LoVo (cell line): ENCODE data around the gene MRPL55.
"Not testable (repeated sequence)": the region's sequence is repeated elsewhere in the genome, so short reads cannot be mapped to it uniquely, and the experiment has no call there.

Experiments used
- DNase-seq: peaks from one replicate; pipeline ENCODE4 v3.0.0-alpha.2; 2016; ENCODE audit warnings: low spot score

The MRPL55 gene

GRCh38 chr1:228120857-228121489, 11.9 kb upstream of the MRPL55 start:
- DNase-seq, result peak; percentile 53

GRCh38 chr1:228120351-228120750, 11.3 kb upstream of the MRPL55 start:
- no peak for DNase-seq

DNA sequence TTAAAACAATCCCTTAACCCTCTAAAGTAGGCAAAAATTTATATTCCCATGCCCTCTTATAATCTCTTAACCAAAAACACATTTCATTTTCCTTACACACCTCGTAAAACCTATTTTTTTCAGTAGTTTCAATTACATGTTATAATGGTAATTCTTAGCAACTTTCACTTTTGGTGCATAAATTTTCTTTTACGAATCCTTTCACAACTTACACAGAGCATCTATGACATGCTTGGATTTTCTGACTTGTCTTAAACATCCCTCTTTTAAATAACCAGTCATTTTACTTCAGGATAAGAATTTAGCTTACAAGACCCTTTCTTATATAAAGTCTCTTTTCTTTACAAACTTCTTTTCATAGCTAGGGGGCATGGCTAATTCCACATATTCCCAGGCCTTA, 8.9 kb upstream of the MRPL55 start:
- DNase-seq, result no peak

DNA sequence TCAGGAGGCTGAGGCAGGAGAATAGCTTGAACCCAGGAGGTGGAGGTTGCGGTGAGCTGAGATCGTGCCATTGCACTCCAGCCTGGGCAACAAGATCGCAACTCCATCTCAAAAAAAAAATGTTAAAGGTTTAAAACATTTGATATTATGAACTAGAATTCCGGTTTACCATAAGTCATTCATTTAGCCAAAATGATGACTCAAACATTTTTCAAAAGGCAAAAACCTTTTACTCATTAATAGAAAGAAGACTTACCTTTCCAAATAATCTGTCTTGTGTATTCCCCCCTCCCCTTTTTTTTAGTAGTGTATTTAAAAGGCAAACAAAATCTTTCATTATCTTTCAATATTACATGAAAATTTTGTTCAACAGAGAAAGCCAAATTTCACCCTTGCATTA, 8.2 kb upstream of the MRPL55 start:
- no peak for DNase-seq

DNA sequence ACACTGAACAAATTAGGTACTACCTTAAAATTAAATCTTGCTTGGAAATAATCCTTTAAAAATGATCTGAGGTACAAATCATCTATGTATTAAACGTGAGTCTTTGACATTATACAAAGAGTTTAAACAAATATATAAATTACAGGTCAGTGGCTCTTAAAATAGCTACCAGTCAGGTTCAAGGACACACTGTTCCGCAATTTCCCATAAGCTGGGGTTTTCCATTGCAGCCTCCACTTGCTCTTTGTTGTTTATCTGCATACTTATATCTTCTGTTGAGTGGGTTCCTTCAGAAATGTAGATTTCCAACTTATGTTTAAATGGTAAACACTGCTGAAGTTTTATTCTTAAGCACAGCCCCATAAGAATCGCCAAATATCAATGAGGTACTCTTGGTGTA, 5.7 kb upstream of the MRPL55 start:
- DNase-seq, result no peak

GRCh38 chr1:228112617-228113016, 3.5 kb upstream of the MRPL55 start:
- DNase-seq, result no peak

DNA sequence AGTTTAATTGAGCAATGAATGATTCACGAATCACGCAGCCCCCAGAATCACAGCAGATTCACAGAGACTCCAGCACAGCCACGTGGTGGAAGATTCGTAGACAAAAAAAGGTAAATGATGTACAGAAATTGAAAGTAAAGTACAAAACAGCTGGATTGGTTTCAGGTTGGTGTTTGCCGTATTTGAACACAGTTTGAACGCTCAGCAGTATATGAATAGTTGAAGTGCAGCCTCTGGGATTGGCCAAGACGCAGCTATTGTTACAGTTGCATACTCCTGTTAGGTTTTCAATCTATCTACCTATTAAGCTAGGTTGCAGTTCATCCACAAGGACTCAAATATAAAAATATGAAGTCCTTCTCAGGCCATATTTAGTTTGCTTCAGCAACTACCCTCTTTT, 3.1 kb upstream of the MRPL55 start:
- DNase-seq, result no peak

DNA sequence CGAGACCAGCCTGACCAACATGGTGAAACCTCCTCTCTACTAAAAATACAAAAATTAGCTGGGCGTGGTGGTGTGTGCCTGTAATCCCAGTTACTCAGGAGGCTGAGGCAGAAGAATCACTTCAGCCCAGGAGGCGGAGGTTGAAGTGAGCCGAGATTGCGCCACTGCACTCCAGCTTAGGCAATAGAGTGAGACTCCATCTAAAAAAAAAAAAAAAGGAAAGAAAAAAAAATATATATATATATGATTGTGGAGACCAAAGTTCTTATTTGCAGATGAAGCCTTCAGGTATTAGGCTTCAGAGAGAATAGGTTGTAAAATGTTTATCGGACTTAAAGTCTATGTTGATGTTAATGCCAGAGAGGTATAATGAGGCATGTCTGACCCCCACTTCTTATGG, 2.2 kb upstream of the MRPL55 start:
- DNase-seq, result not testable (repeated sequence)

- no peak for DNase-seq
Observed at GRCh38 chr1:228110556-228110955, 1.5 kb upstream of the MRPL55 start.

DNA sequence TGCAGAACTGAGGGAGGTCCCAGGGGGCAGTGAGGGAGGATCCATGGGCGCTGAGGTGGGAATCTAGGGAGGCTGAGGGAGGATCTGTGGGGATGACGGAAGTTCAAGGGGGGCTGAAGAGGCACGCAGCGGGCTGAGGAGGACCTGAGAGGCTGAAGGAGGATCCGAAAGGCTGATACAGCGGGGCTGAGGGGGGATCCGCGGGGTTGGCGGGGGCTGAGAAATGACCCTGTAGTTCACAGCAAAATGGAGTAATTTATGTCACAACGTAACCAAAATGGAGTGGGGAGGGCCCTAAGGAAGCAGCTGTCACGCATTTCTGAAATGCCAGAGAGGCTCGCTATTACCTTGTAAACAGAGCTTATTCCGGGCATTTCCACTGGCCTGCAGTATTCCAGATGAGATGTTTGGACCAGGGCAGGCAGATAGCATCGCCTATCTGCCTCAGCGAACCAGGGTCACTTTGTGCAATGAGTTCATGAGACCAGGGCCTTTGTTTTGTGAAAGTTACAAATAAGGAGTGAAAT, 926 bp upstream of the MRPL55 start:
- peak; percentile 26 for DNase-seq

GRCh38 chr1:228108742-228109072, 392 bp downstream of the MRPL55 start:
- no peak for DNase-seq

GRCh38 chr1:228108055-228108690, 926 bp downstream of the MRPL55 start:
- no peak for DNase-seq

- DNase-seq, result no peak
Observed at GRCh38 chr1:228107636-228108035, 1.5 kb downstream of the MRPL55 start.

GRCh38 chr1:228106800-228107054, 2.4 kb downstream of the MRPL55 start:
- no peak for DNase-seq

DNA sequence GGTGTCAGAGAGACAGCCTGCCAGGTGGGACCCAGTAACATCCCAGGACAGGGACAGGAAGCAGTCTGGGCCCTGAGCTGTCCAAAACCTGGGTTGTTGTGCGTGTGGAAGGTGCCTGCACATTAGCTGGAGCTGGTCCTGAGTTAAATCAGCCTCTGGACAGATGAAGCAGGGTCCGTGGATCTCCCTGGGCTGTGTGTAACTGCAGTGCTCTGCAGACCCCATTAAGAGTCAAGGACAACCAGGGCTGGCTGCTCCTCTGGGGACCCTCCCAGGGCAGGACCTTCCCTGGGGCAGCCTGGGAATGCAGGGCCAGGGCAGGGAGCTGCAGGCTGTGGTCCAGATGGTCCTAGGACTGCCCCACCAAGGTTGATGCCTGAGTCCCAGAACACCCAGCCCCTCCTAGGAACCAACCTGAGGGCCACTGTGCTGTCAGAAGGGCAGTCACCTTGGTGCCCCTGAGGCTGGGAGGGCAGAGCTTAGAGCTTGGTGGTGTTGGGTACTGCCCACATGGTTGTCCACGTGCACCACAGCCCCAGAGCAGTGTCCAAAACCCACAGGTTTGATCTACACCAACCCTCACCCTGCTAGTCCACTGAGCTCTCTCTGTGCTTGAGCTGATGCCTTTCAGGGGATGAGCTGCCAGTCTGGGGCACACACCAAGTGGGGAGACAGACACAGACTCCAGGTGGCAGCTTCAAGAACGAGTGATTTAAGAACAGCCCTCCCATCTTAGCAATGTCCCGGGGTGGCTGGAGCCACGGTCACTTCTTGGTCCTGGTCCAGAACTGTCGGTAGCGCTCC, 2.9 kb downstream of the MRPL55 start:
- DNase-seq, result no peak

DNA sequence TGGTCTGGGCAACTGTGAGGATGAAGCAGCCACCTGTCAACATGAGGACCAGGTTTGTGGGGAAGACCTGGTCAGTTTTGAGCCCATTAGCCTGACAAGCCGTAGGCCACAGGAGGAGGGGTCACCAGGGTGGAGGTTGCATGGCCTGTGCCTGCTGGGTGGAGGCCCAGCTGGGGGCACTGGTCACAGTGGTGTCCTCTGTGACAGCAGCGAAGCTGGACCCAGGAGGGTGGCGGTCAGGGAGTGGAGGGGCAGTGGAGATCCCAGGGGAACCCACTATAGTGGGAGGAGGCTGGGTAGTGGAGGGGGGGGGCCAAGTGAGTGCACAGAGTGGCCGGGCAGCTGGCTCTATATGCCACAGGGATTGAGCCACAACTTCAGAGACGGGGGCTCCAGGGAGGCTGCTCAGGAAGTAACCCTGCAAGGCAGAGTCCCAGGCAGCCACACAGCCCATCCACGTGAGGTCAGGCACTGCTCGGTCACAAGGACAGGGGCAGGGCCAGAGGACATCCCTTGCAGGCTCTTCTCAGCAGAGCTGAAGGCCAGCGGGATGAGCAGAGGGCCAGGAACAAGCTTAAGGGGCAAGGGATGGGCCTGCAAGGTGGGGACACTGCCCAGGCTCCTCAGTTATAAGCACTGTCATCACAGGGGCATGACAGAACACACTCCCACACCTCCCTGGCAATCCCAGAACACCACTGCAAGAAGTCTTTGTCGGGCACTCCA, 3.7 kb downstream of the MRPL55 start:
- DNase-seq, result no peak

GRCh38 chr1:228104526-228105269, 4.4 kb downstream of the MRPL55 start:
- no peak for DNase-seq

DNA sequence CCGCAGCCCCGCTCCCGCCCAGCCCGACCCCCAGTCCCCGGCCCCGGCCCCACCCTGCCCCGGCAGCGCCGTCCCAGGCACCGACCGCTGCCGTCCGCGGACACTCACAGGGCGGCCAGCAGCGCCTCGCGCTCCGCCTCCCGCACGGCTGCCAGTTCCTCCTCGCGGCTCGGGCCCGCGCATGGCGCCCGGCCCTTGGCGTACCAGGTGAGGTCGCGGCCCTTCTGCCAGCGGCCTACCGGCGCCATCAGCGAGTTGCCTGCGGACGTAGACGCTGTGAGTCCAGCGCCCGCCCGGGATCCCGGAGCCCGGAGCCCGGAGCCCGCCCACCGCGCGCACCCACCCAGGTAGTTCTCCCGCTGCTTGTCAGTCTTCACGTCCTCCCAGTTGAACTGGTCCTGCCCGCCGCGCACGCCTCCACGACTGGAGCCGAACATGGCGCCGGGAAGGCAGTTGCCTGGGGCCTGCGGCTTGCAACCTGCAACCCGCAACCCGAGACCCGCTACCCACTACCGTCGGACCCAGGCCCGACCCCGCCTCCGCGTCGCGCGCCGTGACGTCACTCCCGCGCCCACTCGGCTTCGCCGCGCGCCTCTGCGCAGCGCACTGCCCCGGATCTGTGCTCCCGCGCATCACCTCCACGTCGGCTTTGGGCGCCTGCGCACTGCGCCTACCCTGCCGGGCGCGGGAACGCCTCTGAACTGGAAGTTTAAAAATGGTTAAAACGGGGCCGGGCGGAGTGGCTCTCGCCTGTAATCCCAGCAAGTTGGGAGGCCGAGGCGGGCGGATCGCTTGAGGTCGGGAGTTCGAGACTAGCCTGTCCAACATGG, 6.1 kb downstream of the MRPL55 start, which contains the start of gene C1orf35:
C1orf35 (minus strand) TSS at position 535 of the 830 bp plus-strand sequence; CDS start at position 437, 98 bp downstream.
- DNase-seq, result peak; percentile 92

DNA sequence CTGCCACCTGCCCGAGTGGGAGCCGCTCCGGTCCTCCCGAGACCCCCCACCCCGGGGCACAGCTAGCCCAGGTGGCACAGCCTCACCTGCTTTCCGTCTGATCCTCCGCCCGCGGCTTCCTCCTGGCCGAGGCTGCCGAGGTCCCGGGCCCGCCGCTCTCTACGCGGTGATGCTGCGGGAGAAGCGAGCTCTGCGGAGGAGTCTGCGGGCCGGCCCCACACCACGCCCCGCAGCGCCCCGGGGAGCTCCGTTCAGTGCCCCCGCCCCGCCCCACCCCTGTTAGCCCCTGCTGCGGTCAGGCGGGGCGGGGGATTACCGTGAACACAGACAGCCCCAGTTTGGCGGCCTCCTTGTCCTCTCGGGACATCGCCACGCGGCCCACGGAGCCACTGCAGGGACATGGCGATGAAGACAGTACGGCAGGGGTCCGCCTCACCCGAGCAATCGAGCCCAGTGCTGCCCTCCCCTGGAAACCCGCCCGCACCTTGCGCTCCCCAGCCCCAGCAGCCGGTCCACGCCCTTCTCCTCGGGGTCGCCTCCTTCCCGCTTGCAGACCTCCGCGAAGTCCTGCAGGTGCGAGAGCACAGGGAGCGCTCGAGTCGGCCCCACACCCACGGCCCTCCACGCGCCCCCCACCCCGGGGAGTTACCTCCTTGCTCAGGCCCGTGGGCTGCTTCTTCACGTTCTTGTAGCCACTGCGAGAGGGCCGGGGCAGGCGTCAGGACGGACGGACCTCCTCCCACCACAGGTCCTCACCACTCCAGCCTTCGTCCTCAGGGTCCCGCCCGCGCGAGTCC, 6.9 kb downstream of the MRPL55 start:
- peak; percentile 61 for DNase-seq

DNA sequence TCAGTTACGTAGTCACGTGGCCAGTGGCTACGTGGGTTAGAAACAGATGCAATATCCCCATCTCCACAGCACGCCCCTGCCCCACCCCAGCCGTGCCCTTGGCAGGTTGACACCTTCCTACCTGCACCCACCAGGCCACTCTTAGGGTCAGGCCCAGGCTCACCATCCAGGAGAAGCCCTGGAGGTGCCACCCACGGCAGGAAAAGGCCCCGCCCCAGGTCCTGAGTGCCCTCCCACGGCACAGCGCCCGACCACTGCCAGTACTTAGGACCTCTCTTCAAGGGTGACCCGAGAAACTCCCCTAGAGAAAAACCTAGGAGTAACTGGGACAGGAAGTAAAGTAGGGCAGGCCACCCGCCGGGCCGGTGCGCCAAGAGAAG, 7.5 kb downstream of the MRPL55 start:
- DNase-seq, result no peak
